ENCODE results near the gene ADAMTS6. TPM values are rescaled to one million over a fixed set of nuclear protein-coding genes. Genes with fewer than 3 reads are reported as not detected.

Gene ADAMTS6
- total RNA-seq, 1 experiment from 2014 or later: 0.23 TPM

GRCh38 chr5:65366655-65367054 is 115.1 kb downstream of the ADAMTS6 start:
- no peaks in the 10 kb centered on the region for H3K9me3 ChIP-seq
- Mint-ChIP-seq H3K9me3 (ENCODE audit: unreplicated experiment) (no peaks in the 10 kb centered on the region), H3K27ac (ENCODE audit: unreplicated experiment) (no peak overlapping the region), H3K27me3 (ENCODE audit: insufficient read depth, unreplicated experiment) (no peaks in the 10 kb centered on the region), H3K36me3 (ENCODE audit: insufficient read depth, unreplicated experiment) (no peaks in the 10 kb centered on the region), H3K4me3 (ENCODE audit: unreplicated experiment) (no peak overlapping the region), H3K4me1 (ENCODE audit: low read depth, unreplicated experiment) (no peaks in the 10 kb centered on the region)
- POLR2A ChIA-PET: no interaction called here
- no peak for DNase-seq
- CTCF ChIA-PET: interaction anchor here (0.7 kb wide), 1 partner anchor 117 kb away, joined by 3 read pairs; no protein-coding TSS in a partner anchor
- no peaks in the 10 kb centered on the region for H3K36me3 ChIP-seq (ENCODE audit: control insufficient read depth, insufficient read depth, low read length)
- no peak for TF ChIP-seq CTCF (IDR thresholded peaks at IDR 0.05; ENCODE audit: insufficient read depth in 1 of 2, low read depth in 1 of 2, low read length in 1 of 2, severe bottlenecking in 1 of 2, unreplicated experiment in 1 of 2)
- no peaks in the 10 kb centered on the region for H3K4me1 ChIP-seq
- intact Hi-C loops (cut with micrococcal nuclease; ENCODE audit: unreplicated experiment): no loop called here
- no peaks in the 10 kb centered on the region for H3K27me3 ChIP-seq (replicated peaks; ENCODE audit: control insufficient read depth, insufficient read depth, low read length)
- no TSS peak for BruUV-seq (replicated peaks)
- no peak overlapping the region for H3K4me3 ChIP-seq (ENCODE audit: low read depth, low read length)

GRCh38 chr5:65364907-65365306 is 116.8 kb downstream of the ADAMTS6 start:
- intact Hi-C loops (cut with micrococcal nuclease; ENCODE audit: unreplicated experiment): no loop called here
- CTCF ChIA-PET: no interaction called here
- Mint-ChIP-seq H3K27ac (ENCODE audit: unreplicated experiment) (no peak overlapping the region), H3K27me3 (ENCODE audit: insufficient read depth, unreplicated experiment) (no peaks in the 10 kb centered on the region), H3K36me3 (ENCODE audit: insufficient read depth, unreplicated experiment) (no peaks in the 10 kb centered on the region), H3K4me3 (ENCODE audit: unreplicated experiment) (no peak overlapping the region), H3K4me1 (ENCODE audit: low read depth, unreplicated experiment) (no peaks in the 10 kb centered on the region), H3K9me3 (ENCODE audit: unreplicated experiment) (no peaks in the 10 kb centered on the region)
- POLR2A ChIA-PET: no interaction called here
- Histone ChIP-seq H3K27me3 (replicated peaks; ENCODE audit: control insufficient read depth, insufficient read depth, low read length) (no peaks in the 10 kb centered on the region), H3K36me3 (ENCODE audit: control insufficient read depth, insufficient read depth, low read length) (no peaks in the 10 kb centered on the region), H3K4me1 (no peaks in the 10 kb centered on the region), H3K4me3 (ENCODE audit: low read depth, low read length) (no peak overlapping the region), H3K9me3 (no peaks in the 10 kb centered on the region)
- no peak for DNase-seq
- no TSS peak for BruUV-seq (replicated peaks)
- TF ChIP-seq CTCF (IDR thresholded peaks at IDR 0.05; ENCODE audit: insufficient read depth in 1 of 2, low read depth in 1 of 2, low read length in 1 of 2, severe bottlenecking in 1 of 2, unreplicated experiment in 1 of 2): no peak

GRCh38 chr5:65363499-65363898 is 118.2 kb downstream of the ADAMTS6 start:
- TF ChIP-seq CTCF (IDR thresholded peaks at IDR 0.05; ENCODE audit: insufficient read depth in 1 of 2, low read depth in 1 of 2, low read length in 1 of 2, severe bottlenecking in 1 of 2, unreplicated experiment in 1 of 2): no peak
- no peaks in the 10 kb centered on the region for H3K9me3 Mint-ChIP-seq (ENCODE audit: unreplicated experiment)
- Histone ChIP-seq H3K9me3 (no peaks in the 10 kb centered on the region), H3K36me3 (ENCODE audit: control insufficient read depth, insufficient read depth, low read length) (no peaks in the 10 kb centered on the region), H3K4me3 (ENCODE audit: low read depth, low read length) (no peak overlapping the region), H3K4me1 (no peaks in the 10 kb centered on the region), H3K27me3 (replicated peaks; ENCODE audit: control insufficient read depth, insufficient read depth, low read length) (no peaks in the 10 kb centered on the region)
- CTCF ChIA-PET: no interaction called here
- no peak overlapping the region for H3K27ac Mint-ChIP-seq (ENCODE audit: unreplicated experiment)
- no peaks in the 10 kb centered on the region for H3K4me1 Mint-ChIP-seq (ENCODE audit: low read depth, unreplicated experiment)
- no peak overlapping the region for H3K4me3 Mint-ChIP-seq (ENCODE audit: unreplicated experiment)
- no TSS peak for BruUV-seq (replicated peaks)
- POLR2A ChIA-PET: no interaction called here
- no peak for DNase-seq
- intact Hi-C loops (cut with micrococcal nuclease; ENCODE audit: unreplicated experiment): no loop called here
- H3K27me3 Mint-ChIP-seq (ENCODE audit: insufficient read depth, unreplicated experiment): no peaks in the 10 kb centered on the region
- H3K36me3 Mint-ChIP-seq (ENCODE audit: insufficient read depth, unreplicated experiment): no peaks in the 10 kb centered on the region
